ENCODE data around the gene ZXDC.

Gene ZXDC

GRCh38 chr3:126483321-126483761 lies 7.7 kb upstream of the ZXDC start:
- DNase-seq (ENCODE audit: low spot score in 2 of 2) (no peak), ATAC-seq (replicated peaks; ENCODE audit: extremely low read depth, poor library complexity, severe bottlenecking) (no peak)
- Mint-ChIP-seq H3K27ac (ENCODE audit: low read depth) (no peak overlapping the region), H3K4me1 (peaks cover 10% of the 10 kb centered on the region), H3K4me3 (no peak overlapping the region), H3K27me3 (no peaks in the 10 kb centered on the region), H3K36me3 (ENCODE audit: insufficient read depth) (no peaks in the 10 kb centered on the region), H3K9me3 (no peaks in the 10 kb centered on the region)

GRCh38 chr3:126482503-126483255 lies 7.0 kb upstream of the ZXDC start:
- Mint-ChIP-seq H3K9me3 (no peaks in the 10 kb centered on the region), H3K36me3 (ENCODE audit: insufficient read depth) (no peaks in the 10 kb centered on the region), H3K27me3 (no peaks in the 10 kb centered on the region), H3K27ac (ENCODE audit: low read depth) (no peak overlapping the region), H3K4me1 (peaks cover 10% of the 10 kb centered on the region), H3K4me3 (no peak overlapping the region)
- no peak for DNase-seq (ENCODE audit: low spot score in 2 of 2)
- ATAC-seq (replicated peaks; ENCODE audit: extremely low read depth, poor library complexity, severe bottlenecking): no peak

- no peaks in the 10 kb centered on the region for H3K9me3 Mint-ChIP-seq
- H3K36me3 Mint-ChIP-seq (ENCODE audit: insufficient read depth): peaks cover 2% of the 10 kb centered on the region
- DNase-seq (ENCODE audit: low spot score in 2 of 2) (no peak), ATAC-seq (replicated peaks; ENCODE audit: extremely low read depth, poor library complexity, severe bottlenecking) (no peak)
- H3K27ac Mint-ChIP-seq (ENCODE audit: low read depth): no peak overlapping the region
- H3K4me1 Mint-ChIP-seq: peaks cover 12% of the 10 kb centered on the region
- no peaks in the 10 kb centered on the region for H3K27me3 Mint-ChIP-seq
- H3K4me3 Mint-ChIP-seq: no peak overlapping the region
Observed at GRCh38 chr3:126481808-126482502, 6.3 kb upstream of the ZXDC start.

GRCh38 chr3:126480861-126481260 lies 5.2 kb upstream of the ZXDC start:
- Mint-ChIP-seq H3K9me3 (no peaks in the 10 kb centered on the region), H3K4me1 (peaks cover 10% of the 10 kb centered on the region), H3K27ac (ENCODE audit: low read depth) (no peak overlapping the region), H3K4me3 (no peak overlapping the region), H3K27me3 (no peaks in the 10 kb centered on the region), H3K36me3 (ENCODE audit: insufficient read depth) (peaks cover 7% of the 10 kb centered on the region)
- no peak for ATAC-seq (replicated peaks; ENCODE audit: extremely low read depth, poor library complexity, severe bottlenecking)
- DNase-seq (ENCODE audit: low spot score in 2 of 2): no peak

GRCh38 chr3:126480206-126480605 lies 4.5 kb upstream of the ZXDC start:
- Mint-ChIP-seq H3K27me3 (no peaks in the 10 kb centered on the region), H3K9me3 (no peaks in the 10 kb centered on the region), H3K4me3 (no peak overlapping the region), H3K4me1 (peaks cover 10% of the 10 kb centered on the region), H3K36me3 (ENCODE audit: insufficient read depth) (peaks cover 7% of the 10 kb centered on the region), H3K27ac (ENCODE audit: low read depth) (no peak overlapping the region)
- DNase-seq (ENCODE audit: low spot score in 2 of 2): no peak
- ATAC-seq (replicated peaks; ENCODE audit: extremely low read depth, poor library complexity, severe bottlenecking): no peak

- no peaks in the 10 kb centered on the region for H3K27me3 Mint-ChIP-seq
- peaks cover 8% of the 10 kb centered on the region for H3K36me3 Mint-ChIP-seq (ENCODE audit: insufficient read depth)
- no peak overlapping the region for H3K4me3 Mint-ChIP-seq
- H3K4me1 Mint-ChIP-seq: peaks cover 12% of the 10 kb centered on the region
- DNase-seq (ENCODE audit: low spot score in 2 of 2): no peak
- no peak for ATAC-seq (replicated peaks; ENCODE audit: extremely low read depth, poor library complexity, severe bottlenecking)
- H3K27ac Mint-ChIP-seq (ENCODE audit: low read depth): no peak overlapping the region
- H3K9me3 Mint-ChIP-seq: no peaks in the 10 kb centered on the region
Observed at GRCh38 chr3:126479642-126480041, 4.0 kb upstream of the ZXDC start.

GRCh38 chr3:126478581-126479310 lies 3.1 kb upstream of the ZXDC start:
- peaks cover 10% of the 10 kb centered on the region for H3K36me3 Mint-ChIP-seq (ENCODE audit: insufficient read depth)
- no peak overlapping the region for H3K4me3 Mint-ChIP-seq
- H3K27ac Mint-ChIP-seq (ENCODE audit: low read depth): no peak overlapping the region
- H3K4me1 Mint-ChIP-seq: peaks cover 20% of the 10 kb centered on the region
- H3K27me3 Mint-ChIP-seq: no peaks in the 10 kb centered on the region
- ATAC-seq (replicated peaks; ENCODE audit: extremely low read depth, poor library complexity, severe bottlenecking) (no peak), DNase-seq (ENCODE audit: low spot score in 2 of 2) (no peak)
- no peaks in the 10 kb centered on the region for H3K9me3 Mint-ChIP-seq

GRCh38 chr3:126477061-126477380 lies 1.3 kb upstream of the ZXDC start:
- H3K4me1 Mint-ChIP-seq: peaks cover 37% of the 10 kb centered on the region
- H3K4me3 Mint-ChIP-seq: peak overlapping the region; percentile 79
- H3K27me3 Mint-ChIP-seq: no peaks in the 10 kb centered on the region
- H3K36me3 Mint-ChIP-seq (ENCODE audit: insufficient read depth): peaks cover 14% of the 10 kb centered on the region
- DNase-seq (ENCODE audit: low spot score in 2 of 2) (no peak), ATAC-seq (replicated peaks; ENCODE audit: extremely low read depth, poor library complexity, severe bottlenecking) (no peak)
- H3K27ac Mint-ChIP-seq (ENCODE audit: low read depth): peak overlapping the region; percentile 77
- no peaks in the 10 kb centered on the region for H3K9me3 Mint-ChIP-seq

GRCh38 chr3:126476166-126477060 lies 722 bp upstream of the ZXDC start:
- DNase-seq (ENCODE audit: low spot score in 2 of 2) (peak in 1 of 2 donors; percentile 44), ATAC-seq (replicated peaks; ENCODE audit: extremely low read depth, poor library complexity, severe bottlenecking) (peak; percentile 27)
- Mint-ChIP-seq H3K27me3 (no peaks in the 10 kb centered on the region), H3K27ac (ENCODE audit: low read depth) (peak overlapping the region; percentile 77), H3K4me3 (peak overlapping the region; percentile 79), H3K4me1 (peaks cover 38% of the 10 kb centered on the region), H3K9me3 (no peaks in the 10 kb centered on the region), H3K36me3 (ENCODE audit: insufficient read depth) (peaks cover 14% of the 10 kb centered on the region)

GRCh38 chr3:126474498-126475412 lies 936 bp downstream of the ZXDC start:
- Mint-ChIP-seq H3K9me3 (no peaks in the 10 kb centered on the region), H3K27ac (ENCODE audit: low read depth) (peak overlapping the region; percentile 81), H3K36me3 (ENCODE audit: insufficient read depth) (peaks cover 29% of the 10 kb centered on the region), H3K4me1 (peaks cover 41% of the 10 kb centered on the region), H3K4me3 (peak overlapping the region; percentile 79), H3K27me3 (no peaks in the 10 kb centered on the region)
- DNase-seq (ENCODE audit: low spot score in 2 of 2) (peak; percentile 18), ATAC-seq (replicated peaks; ENCODE audit: extremely low read depth, poor library complexity, severe bottlenecking) (no peak)

GRCh38 chr3:126473292-126474168 lies 2.2 kb downstream of the ZXDC start:
- Mint-ChIP-seq H3K36me3 (ENCODE audit: insufficient read depth) (peaks cover 41% of the 10 kb centered on the region), H3K9me3 (no peaks in the 10 kb centered on the region), H3K4me1 (peaks cover 53% of the 10 kb centered on the region), H3K27ac (ENCODE audit: low read depth) (peak overlapping the region; percentile 56), H3K4me3 (peak overlapping the region; percentile 79), H3K27me3 (no peaks in the 10 kb centered on the region)
- no peak for ATAC-seq (replicated peaks; ENCODE audit: extremely low read depth, poor library complexity, severe bottlenecking)
- no peak for DNase-seq (ENCODE audit: low spot score in 2 of 2)
